ENCODE measurements around the gene SZRD1. TPM values are rescaled to one million over a fixed set of nuclear protein-coding genes. Genes with fewer than 3 reads are reported as not detected.

The SZRD1 gene
- total and polyA plus RNA-seq, 9 of the 15 experiments (the other 6 are each of a cell fraction or from before 2014, with no cell fraction given) = 3.9 to 149 (median 82.5) TPM

GRCh38 chr1:16349847-16350406 lies 17.1 kb upstream of the SZRD1 start:
- no peaks in the 10 kb centered on the region for H3K9me3 ChIP-seq (replicated peaks; ENCODE audit: control insufficient read depth, insufficient read depth, low read depth, low read length)
- peaks cover 4% of the 10 kb centered on the region; the same call in 1 of the 2 replicates for H4K20me1 ChIP-seq (replicated peaks; ENCODE audit: control insufficient read depth, insufficient read depth, low read length)
- H3K4me1 ChIP-seq (replicated peaks in 1 of 2; ENCODE audit: control insufficient read depth in 2 of 2, insufficient read depth in 2 of 2, low read length in 2 of 2) = peaks cover 19 to 25% of the 10 kb centered on the region in 2 experiments
- ChIA-PET CTCF (ENCODE audit: low intra/inter-chr PET ratio) (no interaction called here), POLR2A (interaction anchor here (0.6 to 1.3 kb wide), 4 partner anchors 12 to 133 kb away, joined by 3 read pairs; no protein-coding TSS in a partner anchor)
- peak overlapping the region; percentile 21 for H3K4me2 ChIP-seq (ENCODE audit: insufficient read depth, low read length)
- no peaks in the 10 kb centered on the region for H3K9me1 ChIP-seq (ENCODE audit: control insufficient read depth, insufficient read depth, low read length)
- BruUV-seq (replicated peaks) = no TSS peak
- ATAC-seq (no peak), FAIRE-seq (no peak), DNase-seq (ENCODE audit: extremely low read depth in 1 of 4, low spot score in 3 of 4) (peak in 1 of 4 experiments; percentile 4)
- H2AFZ ChIP-seq (ENCODE audit: low read depth, low read length) = no peak overlapping the region
- peak overlapping the region; percentile 8; the same call in 2 of the 3 replicates for H3K27ac ChIP-seq (ENCODE audit: extremely low read depth, low read depth, low read length)
- H3K4me3 ChIP-seq = no peak overlapping the region
- H3K79me2 ChIP-seq (ENCODE audit: control insufficient read depth, insufficient read depth, low read length) = peaks cover 77% of the 10 kb centered on the region
- 44% methylated on average over 2 of the region's 2 CpGs for WGBS (ENCODE audit: insufficient coverage, low coverage, missing lambda C conversion rate)
- intact Hi-C loops (cut with micrococcal nuclease) = loop anchor here (5.0 kb wide), 2 partner anchors 83 to 103 kb away; no protein-coding TSS in a partner anchor
- peak overlapping the region in 1 of 2 experiments; percentile 15; a peak in 1 of 4 replicates for H3K9ac ChIP-seq (ENCODE audit: insufficient read depth in 1 of 2, low read depth in 2 of 2, low read length in 2 of 2)
- H3K27me3 ChIP-seq (ENCODE audit: control insufficient read depth in 2 of 2, insufficient read depth in 2 of 2, low read length in 2 of 2) = no peaks in the 10 kb centered on the region
- peaks cover 15% of the 10 kb centered on the region; the same call in 2 of the 3 replicates for H3K36me3 ChIP-seq (ENCODE audit: control insufficient read depth, insufficient read depth, low read length)
- in situ Hi-C loops (cut with MboI) = no loop called here
- no peak for TF ChIP-seq MED1 (CRISPR knock-in tag; IDR thresholded peaks at IDR 0.05; ENCODE audit: borderline replicate concordance)
- no peak for TF ChIP-seq POU5F1 (IDR thresholded peaks at IDR 0.05; ENCODE audit: borderline replicate concordance, low read depth, low read length, partially characterized antibody)
- peak; percentile 34; the same call in 1 of the 2 replicates for TF ChIP-seq POLR2H (tag; IDR thresholded peaks at IDR 0.05; ENCODE audit: low read depth)
- no peak for TF ChIP-seq XRCC5 (IDR thresholded peaks at IDR 0.05; ENCODE audit: low read depth, low read length)
- peak; percentile 47; the same call in 1 of the 2 replicates for TF ChIP-seq SMARCA4 (IDR thresholded peaks at IDR 0.05)
- TF ChIP-seq JUNB (CRISPR knock-in tag; conservative IDR thresholded peaks at IDR 0.05) = no peak
- TF ChIP-seq KDM2B (CRISPR knock-in tag; IDR thresholded peaks at IDR 0.05) = no peak
- TF ChIP-seq FOXJ2 (tag; IDR thresholded peaks at IDR 0.05) = no peak
- no peak for TF ChIP-seq ZNF518B (CRISPR knock-in tag; IDR thresholded peaks at IDR 0.05)
- TF ChIP-seq POLR2G (IDR thresholded peaks at IDR 0.05; ENCODE audit: low read depth, low read length) = no peak
- no peak for TF ChIP-seq E2F4 (CRISPR knock-in tag; IDR thresholded peaks at IDR 0.05; ENCODE audit: low read depth)
- TF ChIP-seq GABPA (tag; conservative IDR thresholded peaks at IDR 0.05; ENCODE audit: low read depth) = no peak
- no peak for TF ChIP-seq ZNF174 (CRISPR knock-in tag; IDR thresholded peaks at IDR 0.05)
- peak; percentile 85 for TF ChIP-seq C11orf30 (IDR thresholded peaks at IDR 0.05; ENCODE audit: low read depth)
- no peak for TF ChIP-seq FOSL1 (tag; conservative IDR thresholded peaks at IDR 0.05)
